Epithelial cell of prostate (primary cell): ENCODE results near the gene TMEM167A.

ENCODE experiments used
- DNase-seq: peaks from one replicate; pipeline ENCODE4 v3.0.0-alpha.2; 2011; ENCODE audit warnings: low read depth, low spot score
- H3K27ac ChIP-seq: fragments of 450-650 bp; 2 replicates; pipeline ENCODE4 v1.5.1; 2017; ENCODE audit warnings: mild to moderate bottlenecking

Gene TMEM167A, protein sequence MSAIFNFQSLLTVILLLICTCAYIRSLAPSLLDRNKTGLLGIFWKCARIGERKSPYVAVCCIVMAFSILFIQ

DNA sequence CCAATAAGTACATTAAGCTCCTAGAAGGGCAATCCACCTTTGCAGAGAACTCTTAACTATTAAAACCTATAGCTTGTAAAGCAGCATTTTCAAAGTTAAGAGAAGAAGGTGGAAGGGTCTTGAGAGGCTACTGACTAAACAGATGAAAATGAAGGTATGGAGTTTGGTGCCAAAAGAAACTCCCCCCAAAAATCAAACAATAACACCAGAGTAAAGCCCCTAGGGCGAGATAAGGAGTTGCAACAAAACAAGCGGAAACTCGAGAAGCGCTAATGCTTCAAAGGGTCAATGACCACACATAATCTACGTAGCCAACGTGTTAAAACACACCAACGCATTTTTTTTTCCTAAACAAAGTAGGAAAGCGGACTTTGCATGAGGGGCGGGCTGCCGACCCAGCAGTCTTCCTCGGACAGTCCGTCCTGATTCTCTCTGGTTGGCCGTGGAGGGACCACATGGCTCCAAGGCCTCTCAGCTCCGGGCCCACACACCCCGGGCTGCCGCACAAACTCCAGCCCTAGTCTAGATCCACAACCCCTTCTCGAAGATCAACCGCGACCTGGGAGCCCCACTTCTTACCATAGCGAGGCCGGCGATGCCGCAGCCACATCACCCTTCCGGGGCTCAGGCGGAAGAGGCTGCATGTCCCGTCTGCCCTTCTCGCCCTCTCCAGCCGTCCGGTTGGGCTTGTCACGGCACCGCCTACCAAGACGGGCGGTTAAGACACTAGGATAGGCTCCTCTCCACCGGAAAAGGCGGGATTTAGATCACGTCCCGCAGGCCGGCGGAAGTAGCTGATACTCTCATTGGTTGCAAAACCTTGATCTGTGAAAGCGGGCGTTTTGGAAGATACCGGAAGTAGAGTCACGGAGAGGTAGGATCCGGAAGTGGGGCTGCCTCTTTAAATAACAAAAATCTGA, at the start of gene TMEM167A, which contains the start of gene XRCC4:
Gene TMEM167A, minus strand, starts transcription at position 653 of the 920 bp plus-strand sequence. Its CDS starts 71 bp downstream, at position 582.
Gene XRCC4, plus strand, starts transcription at position 806 of the 920 bp plus-strand sequence. CDS start 27,373 bp downstream, outside the sequence.
- H3K27ac ChIP-seq: peak within 1 kb of the TSS; percentile 64
- DNase-seq: peak; percentile 93

DNA sequence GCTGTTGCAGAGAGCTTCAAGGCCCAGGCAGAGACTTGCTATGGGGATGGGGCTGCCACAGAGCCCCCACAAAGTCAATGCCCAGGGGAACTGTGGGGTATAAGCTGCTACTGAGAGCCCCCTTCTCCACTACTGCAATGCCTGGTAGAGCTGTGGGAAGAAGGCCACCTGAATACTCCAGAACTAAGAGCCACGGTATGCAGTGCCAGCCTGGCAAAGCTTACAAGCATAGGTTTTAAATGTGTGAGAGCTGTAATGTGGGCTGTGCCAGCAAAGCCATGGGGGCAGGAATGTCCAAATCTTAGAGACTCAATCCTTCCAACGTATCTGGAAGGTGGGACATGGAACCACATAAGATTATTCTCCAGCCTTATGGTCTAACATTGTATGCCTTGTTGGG, 49.3 kb upstream of the TMEM167A start:
- H3K27ac ChIP-seq: no peak overlapping the region
- DNase-seq: no peak

DNA sequence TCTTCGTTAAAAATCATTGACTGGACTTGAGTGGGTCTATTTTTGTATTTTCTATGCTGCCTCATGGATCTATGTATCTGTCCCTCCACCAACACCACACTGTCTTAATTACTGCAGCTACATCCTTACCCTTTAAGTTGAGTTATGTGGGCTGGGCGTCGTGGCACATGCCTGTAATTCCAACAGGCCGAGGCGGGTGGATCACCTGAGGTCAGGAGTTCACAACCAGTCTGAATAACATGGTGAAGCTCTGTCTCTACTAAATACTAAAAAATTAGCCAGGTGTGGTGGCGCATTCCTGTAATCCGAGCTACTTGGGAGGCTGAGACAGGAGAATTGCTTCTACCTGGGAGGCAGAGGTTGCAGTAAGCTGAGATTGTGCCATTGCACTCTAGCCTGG, 48.4 kb upstream of the TMEM167A start:
- H3K27ac ChIP-seq: no peak overlapping the region
- no peak for DNase-seq

DNA sequence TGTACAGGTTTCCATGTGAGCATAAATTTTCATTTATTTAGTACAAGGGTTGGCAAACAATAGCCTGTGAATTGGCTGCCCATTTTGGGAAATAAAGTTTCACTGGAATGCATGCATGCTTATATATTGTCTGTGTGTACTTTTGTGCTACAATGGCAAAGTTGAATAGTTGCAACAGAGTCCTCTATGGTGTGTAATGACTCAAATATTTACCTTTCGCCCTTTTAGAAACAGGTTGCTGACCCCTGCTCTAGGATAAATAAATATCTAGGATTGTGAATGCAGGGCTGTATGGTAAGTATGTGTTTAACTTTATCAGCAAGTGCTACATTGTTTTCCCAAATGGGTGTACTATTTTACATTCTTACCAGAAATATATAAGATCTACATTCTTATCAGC, 47.4 kb upstream of the TMEM167A start:
- no peak for DNase-seq
- H3K27ac ChIP-seq: no peak overlapping the region

DNA sequence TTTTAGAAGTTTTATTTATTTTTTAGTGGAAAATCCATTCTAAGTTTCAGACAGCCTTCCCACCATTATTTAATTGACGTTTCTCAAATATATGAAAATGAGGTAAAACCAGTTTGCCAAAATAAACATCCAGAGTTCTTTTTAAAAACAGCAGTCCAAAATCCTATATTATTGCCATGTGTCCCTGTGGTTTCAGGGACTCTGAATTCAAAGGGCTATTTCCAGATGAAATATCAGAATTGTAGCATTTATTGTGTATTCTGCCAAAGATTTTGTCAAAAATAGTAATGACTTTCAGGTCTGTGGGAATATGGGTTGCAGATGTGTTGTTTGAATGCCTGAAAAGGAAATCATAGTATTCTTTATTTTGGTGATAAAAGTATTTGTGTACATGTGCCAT, 41.8 kb upstream of the TMEM167A start:
- no peak for DNase-seq
- no peak overlapping the region for H3K27ac ChIP-seq

DNA sequence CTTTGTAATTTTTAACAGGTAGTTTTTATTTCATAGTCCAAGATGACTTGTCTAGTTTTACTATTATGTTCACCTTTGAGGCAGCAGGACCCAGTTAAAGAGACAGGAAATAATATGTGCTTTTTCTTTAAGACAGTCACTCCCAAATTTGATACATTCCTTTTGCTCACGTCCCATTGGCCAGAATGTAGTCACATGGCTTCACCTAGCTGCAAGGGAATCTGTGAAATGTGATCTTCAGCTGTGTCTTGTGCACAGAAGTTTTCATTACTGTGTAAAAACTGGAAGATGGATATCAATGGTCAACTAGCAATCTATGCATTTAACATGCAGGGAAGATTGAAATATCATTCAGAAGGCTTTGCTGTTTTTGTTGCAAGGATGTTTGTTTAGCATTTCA, 41.3 kb upstream of the TMEM167A start:
- DNase-seq: no peak
- no peak overlapping the region for H3K27ac ChIP-seq

DNA sequence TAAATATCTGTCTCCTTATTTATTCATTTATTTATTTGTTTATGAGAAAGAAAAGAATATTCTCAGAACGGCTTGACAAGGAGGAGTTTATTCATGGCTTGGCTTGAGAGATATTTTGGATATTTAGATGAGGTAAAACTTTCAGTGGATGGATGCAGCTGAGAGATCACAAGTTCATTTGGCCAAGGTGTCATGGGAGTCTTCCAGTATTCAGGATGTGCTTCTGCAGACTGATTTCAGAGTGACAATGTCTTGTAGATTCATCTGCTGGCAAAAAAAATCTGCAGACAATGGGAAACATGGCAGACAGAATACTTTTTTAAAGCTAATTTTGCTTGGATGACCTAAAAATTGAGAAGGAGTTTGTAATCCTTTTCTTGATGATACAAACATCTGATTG, 38.6 kb upstream of the TMEM167A start:
- no peak overlapping the region for H3K27ac ChIP-seq
- DNase-seq: no peak

DNA sequence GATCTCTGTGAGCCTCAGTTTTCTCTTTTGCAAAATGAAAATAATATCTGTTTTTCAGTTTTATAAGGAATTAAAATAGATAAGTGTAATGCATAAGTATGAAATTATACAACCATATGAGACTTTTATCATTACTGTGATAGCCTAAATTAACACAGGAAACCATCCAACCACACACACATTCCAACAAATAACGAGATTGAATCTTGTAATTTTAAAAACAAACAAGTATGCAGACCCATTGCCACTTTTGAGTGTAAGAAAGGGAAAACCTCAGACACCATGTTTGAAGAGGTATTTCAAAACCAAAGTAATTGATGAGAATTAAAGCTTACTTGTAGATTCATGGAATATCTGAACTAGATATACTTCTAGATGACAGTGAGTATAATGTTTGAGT, 32.2 kb upstream of the TMEM167A start:
- H3K27ac ChIP-seq: no peak overlapping the region
- DNase-seq: no peak

DNA sequence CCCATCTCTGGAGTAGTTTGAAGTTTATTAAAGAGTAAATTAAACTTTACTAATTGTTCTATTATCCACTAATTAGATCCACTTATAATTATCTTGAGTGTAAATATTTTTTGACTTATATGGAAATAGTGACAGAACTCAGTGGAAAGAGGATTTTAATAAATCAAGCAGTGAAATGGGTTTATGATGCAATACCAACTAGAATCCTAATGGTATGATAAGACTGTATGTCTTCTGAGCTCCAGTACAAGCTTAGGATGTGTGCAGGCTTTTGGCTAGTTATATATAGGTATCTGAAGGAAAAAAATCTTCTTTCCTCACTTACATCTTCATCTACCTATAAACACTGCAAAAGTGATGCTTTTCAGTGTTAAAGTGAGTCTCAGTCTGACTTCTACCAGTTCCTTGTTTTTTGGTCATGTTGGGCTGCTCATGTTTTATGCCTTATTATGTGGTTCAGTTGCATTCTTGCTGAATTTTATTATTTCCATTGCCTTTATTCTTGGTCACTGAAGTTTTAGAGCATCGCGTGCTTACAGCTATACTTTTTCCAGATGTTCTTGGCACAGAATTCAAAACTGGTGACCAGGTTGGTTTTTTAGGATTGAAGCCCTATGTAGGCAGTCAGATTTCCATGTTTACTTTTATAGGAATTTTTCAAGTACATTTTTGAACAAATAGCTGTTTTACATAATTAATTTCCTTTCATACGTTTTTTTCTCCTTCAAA, 30.7 kb upstream of the TMEM167A start:
- no peak for DNase-seq

DNA sequence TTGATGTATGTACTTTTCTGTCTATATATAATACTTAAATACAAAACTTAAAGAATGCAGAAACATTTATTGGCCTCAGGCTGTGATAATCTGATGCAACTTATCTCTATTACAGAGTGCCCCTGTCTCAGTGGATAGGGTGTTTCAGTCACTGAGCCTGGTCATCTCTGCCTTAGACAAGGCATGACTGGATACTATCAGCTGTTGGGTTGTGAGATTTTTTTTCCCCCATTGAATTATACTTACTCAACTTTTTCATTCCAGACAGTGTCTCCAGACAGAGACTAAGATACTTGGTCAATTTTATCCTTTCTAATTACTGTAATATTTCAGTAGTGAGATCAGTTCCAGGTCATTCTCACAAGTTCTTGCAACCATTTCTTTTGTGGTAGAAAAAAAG, 26.8 kb upstream of the TMEM167A start:
- no peak overlapping the region for H3K27ac ChIP-seq

More for the DNA sequence above, 30.7 kb upstream of the TMEM167A start:
- no peak overlapping the region for H3K27ac ChIP-seq

DNA sequence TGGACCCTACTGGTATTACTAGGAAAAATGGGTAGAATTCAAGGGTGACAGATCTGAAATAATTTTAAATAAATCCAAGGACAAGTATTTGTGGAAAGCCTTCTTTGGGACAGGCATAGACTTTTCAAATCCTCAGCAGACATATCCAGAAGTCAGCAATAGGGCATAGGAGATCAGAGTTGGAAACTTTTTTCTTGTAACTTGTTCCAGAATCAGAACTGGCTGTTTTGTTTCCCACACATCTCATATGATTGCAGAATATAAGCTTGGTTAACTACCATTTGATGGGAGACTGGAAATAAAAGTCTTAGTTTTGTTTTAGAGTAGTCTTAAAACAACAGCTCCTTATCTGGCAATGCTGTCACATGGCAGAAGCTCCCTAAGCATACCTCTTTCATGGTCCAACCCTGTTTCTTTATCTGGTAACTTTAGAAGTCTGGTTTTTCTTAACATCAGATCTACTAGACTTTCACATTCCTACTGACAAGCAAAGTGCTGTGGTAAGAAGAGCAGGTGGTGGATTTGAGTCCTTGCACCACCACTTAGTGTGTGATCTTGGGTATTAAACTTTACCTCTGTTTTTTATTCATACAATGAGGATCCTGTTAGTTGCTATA, 25.3 kb upstream of the TMEM167A start:
- DNase-seq: no peak
- no peak overlapping the region for H3K27ac ChIP-seq

More for the DNA sequence above, 26.8 kb upstream of the TMEM167A start:
- no peak for DNase-seq

DNA sequence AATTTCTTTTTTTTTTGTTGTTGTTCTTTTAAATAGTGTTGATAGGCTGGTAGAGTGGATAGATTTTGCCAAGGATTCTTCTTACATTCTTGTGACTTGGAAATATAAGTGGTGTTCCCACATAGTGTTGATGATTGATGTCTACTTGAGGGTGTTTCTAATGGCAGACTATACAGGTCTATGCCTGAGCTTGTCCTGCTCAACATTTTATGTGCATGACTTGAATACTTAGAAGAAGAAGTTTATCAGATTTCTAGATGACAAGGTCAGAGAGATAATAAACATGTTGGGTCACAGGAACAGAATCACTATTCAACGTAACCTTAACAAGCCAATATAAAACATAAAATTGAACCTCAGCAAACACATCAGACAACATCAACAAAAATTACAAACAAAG, 24.3 kb upstream of the TMEM167A start:
- DNase-seq: peak; percentile 24
- H3K27ac ChIP-seq: peak overlapping the region; percentile 32

DNA sequence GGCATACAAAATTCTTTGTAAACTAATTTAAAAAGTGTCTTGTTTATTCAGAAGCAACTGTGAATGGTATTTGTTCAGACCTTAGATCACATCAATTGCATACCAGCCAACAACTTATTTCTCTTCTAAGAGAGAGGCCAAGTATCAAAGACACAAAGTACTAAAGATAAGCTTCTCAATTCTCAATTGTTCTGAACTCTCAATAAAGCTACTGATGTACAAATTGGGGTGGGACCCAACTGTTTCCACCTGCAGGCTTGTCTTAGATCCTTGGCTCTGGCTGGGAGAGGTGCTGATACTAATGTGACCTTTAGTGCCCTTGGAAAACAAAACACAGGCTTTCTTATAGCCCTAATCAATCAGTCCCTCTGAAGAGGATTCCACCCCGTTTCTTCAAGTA, 22.3 kb upstream of the TMEM167A start:
- no peak for DNase-seq
- no peak overlapping the region for H3K27ac ChIP-seq

DNA sequence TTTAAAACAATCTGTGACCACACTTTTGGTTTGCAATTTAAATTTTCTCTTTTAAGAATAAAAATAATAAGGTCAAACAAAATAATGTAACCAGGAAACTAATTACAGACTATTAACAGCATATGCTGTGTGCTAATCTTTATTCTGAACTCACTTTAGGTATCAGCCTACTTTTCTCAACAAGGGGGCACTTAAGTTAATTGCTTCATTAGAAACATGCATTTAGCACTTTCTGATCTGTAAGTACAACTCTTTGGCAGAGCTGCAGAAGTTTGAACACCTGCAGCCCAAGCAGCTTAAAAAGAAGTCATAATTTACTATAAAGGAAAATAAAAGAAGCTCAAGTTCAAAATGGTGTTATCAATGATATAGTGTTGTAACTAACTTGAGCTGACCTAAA, 21.8 kb upstream of the TMEM167A start:
- no peak for DNase-seq
- H3K27ac ChIP-seq: no peak overlapping the region

DNA sequence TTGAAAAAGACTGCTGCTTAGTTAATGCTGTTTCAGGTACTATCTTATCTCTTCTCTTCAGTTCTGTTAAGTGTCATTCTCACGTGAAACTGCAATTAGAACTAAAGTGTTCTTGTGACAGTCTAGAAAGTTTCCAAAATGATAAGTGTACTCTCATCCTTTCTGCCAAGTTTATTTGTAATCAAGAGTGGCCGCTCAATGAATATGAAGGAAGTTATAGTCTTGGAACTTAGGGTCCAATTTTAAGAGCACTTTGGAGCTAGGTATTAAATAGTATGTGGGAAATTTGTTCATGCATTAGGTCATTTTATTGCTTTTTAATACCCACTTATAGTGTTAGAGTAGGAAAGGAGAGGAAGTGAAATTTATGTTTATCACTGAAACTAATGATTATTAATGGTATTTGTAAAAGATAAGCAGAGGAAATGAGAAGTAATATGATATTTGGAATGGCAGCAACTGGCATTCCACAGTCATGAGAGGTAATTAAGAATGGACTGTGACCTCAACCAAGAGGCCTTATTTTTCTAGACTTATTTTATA, 20.6 kb upstream of the TMEM167A start:
- DNase-seq: no peak
- H3K27ac ChIP-seq: no peak overlapping the region

DNA sequence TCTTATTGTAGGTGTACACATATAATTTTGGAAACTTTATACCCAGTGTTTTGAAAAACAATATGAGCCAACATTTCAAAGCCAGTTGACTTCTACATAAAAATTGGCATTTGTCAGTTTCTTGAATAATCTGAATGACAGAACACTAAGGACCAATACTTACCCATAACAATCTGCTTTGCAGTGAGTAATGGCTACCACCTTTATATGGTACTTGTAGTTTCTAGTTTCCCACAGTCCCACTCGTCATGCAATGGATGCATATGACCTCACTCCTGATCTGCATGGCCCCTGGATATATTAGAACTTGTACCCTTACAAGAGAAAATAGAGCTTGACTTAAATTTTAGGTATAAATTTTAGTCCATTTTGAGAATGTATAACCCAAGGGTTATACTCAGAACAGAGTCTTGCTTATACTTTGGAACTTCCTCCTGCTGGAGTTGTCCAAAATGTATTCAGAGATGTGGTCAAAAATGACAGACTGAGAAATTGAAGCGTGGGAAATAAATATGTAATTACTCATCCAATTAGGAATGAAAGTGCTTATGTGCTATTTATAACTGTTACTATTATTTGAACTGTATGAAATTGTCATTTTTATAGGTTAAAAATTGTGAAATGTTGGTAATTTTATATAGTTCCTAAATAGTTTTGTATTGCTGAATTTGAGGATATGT, 19.6 kb upstream of the TMEM167A start:
- no peak overlapping the region for H3K27ac ChIP-seq
- no peak for DNase-seq

DNA sequence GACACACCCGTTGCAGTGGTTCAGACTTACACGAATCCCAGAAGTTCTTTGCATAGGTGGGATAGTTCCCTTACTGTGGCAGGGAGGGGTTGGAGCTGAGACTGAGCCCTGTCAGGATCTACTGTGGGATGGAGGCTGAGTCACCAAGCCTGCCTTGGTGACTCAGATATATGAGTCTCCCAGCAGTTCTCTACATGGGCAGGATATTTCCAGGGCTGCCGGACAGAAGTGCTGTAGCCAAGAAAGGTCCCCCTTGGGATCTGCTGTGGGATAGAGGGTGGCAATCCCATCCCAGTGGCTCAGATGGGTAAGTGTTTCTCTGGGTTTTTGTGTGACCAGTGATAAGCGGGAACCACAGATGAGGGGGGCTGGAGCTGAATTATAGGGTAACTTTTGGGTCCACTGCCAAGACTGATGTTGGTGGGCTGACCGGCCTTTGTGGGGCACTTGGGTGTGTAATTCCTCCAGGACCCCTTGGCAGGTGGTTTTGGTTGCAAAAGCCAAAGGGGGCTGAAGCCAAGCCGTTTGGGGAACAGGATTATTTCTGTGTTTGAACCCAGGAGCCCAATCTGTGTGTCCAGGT, 18.9 kb upstream of the TMEM167A start:
- no peak overlapping the region for H3K27ac ChIP-seq
- no peak for DNase-seq

DNA sequence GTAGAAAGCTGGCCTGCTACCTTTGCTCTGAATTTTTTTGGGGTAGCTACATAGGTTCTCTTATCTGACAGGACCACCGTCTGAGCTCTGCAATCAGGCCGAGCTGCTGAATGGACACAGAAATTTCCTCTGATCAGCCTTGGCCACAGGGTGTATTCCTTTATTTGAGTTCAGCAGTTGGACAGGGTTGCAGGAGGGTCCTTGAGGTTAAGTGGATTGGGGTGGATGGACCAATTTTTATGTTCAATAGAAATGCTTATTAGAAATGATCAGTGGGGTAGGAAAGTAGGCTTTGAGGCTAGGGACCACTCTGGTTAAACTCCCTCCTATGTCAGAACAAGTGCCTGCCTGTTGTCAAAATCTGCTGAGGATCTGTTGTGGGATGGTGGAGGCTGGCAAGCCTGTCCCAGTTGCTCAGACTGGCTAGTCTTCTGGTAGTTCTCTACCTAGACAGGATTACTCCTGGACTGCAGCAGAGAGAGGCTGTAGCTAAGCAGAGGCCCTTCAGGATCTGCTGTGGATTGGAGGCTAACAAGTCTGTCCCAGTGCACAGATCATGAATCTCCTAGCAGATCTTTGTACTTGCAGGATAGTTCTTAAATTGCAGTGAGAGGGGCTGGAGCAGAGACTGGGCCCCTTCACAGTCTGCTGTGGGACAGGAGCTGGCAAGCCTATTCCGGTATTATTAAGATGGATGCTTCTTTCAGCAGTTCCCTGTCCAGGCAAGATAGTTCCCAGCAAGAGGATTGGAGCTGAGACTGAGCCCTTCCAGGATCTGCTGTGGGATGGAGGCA, 18.2 kb upstream of the TMEM167A start:
- no peak overlapping the region for H3K27ac ChIP-seq
- no peak for DNase-seq

DNA sequence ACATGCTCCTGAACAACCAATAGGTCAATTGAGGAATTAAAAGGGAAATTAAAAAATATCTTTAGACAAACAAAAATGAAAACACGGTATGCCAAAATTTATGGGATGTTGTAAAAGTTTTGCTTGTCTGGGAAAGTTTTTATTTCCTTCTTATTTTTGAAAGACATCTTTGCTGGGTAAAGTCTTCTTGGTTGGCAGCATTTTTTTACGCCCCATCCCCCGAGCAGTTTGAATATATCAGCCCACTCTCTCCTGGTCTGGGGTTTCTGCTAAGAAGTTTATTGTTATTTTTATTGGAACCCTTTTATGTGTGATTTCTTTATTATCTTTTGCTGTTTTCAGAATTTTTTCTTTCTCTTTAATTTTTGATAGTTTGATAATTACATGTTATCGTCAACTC, 16.5 kb upstream of the TMEM167A start:
- DNase-seq: no peak

More for the DNA sequence above, 16.5 kb upstream of the TMEM167A start:
- H3K27ac ChIP-seq: no peak overlapping the region
